PFSK-1 (cell line): ENCODE results near the gene FRMD3.

Source experiments
- FOXP2 ChIP-seq: optimal IDR thresholded peaks from 2 replicates; pipeline ENCODE3; 2011; ENCODE audit warnings: borderline replicate concordance, control low read depth, inconsistent platforms; ENCODE audit not compliant: insufficient read depth; ENCODE audit errors: extremely low read length, extremely low read depth
- POLR2AphosphoS5 ChIP-seq: IDR thresholded peaks from 2 replicates; pipeline ENCODE4 v1.6.1; 2012; ENCODE audit warnings: low read depth, mild to moderate bottlenecking, control low read depth, low read length, moderate library complexity
- REST ChIP-seq, 2 experiments: IDR thresholded peaks; 2 replicates each; pipeline versions ENCODE4 v1.6.1 to v1.8.0; 2011 to 2012; ENCODE audit warnings: low read depth in 2 of 2, low read length in 2 of 2, control low read depth in 1 of 2, inconsistent platforms in 1 of 2, mild to moderate bottlenecking in 1 of 2, moderate library complexity in 1 of 2; ENCODE audit not compliant: insufficient read depth in 1 of 2
- SIN3A ChIP-seq: IDR thresholded peaks from 2 replicates; pipeline ENCODE4 v1.6.1; 2012; ENCODE audit warnings: mild to moderate bottlenecking, low read length, moderate library complexity, borderline replicate concordance; ENCODE audit not compliant: insufficient read depth
- TAF1 ChIP-seq: IDR thresholded peaks from 2 replicates; pipeline ENCODE4 v1.6.1; 2012; ENCODE audit warnings: low read length, control low read depth, borderline replicate concordance; ENCODE audit not compliant: insufficient read depth

FRMD3 gene

DNA sequence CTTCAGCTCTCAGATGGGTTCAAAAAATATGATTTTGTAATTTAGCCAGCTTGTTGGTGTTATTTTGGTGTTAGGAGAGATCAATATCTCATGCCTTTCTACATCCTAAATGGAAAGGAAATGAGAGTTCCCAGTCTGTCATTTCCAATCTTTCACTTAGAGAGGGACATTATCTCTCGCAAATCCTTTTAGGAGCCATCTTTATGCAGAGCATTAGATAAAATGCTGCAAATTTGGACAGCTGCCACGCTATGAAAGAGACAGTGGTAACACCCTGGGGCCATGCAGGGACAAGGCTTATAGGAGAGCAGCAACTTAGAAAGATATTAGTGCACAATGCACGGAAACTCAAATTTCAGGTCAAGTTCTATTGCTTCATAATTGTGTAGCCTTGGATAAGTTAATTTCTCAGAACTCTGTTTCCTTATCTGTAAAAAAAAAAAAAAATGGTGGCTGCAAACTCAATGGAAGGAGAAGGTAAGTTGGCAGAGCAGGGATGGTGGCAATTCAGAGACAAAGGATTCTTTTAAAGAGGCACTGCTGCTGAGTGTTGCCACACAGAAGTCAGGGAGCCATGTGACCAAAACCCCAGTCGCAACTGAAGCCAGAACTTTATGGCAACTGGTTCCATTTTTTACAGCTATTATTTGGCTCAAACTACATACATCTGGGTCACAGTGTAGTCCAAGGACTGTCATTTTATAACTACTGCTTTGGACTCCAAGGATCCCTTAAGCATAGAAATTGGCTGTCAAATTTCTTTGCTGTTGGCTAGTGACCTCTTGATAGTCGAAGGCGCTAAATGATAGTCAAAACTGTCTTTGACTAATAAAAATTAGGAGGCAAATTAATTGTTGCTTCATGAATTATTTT, 210.2 kb downstream of the FRMD3 start:
- TF ChIP-seq FOXP2 (no peak), TAF1 (no peak), REST (IDR thresholded peaks at IDR 0.05; ENCODE audit: insufficient read depth in 1 of 2, low read depth in 2 of 2, low read length in 2 of 2) (no peak), SIN3A (no peak), POLR2AphosphoS5 (no peak)

DNA sequence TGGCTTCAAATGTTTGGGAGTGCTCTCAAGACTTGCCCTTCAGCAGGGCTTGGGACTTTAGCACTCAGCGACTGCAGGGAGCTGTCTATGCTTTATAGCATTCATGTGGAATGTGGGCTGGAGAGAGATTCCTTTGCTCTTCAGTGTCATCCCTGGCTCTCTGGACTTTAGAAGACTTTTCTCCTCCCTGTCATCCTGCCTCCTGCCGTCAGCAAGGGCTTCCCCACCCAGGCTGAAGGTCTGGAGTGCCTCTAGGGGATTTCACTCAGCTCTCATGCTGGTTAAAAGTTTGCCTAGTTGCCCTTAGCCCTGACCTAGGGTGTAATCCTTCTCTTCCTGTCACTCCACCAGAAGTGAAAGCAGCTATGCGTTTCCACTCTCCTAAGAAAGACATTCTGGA, 210.9 kb downstream of the FRMD3 start:
- TF ChIP-seq FOXP2 (no peak), REST (IDR thresholded peaks at IDR 0.05; ENCODE audit: insufficient read depth in 1 of 2, low read depth in 2 of 2, low read length in 2 of 2) (no peak), POLR2AphosphoS5 (no peak), TAF1 (no peak), SIN3A (no peak)

GRCh38 chr9:83323148-83323547, 215.1 kb downstream of the FRMD3 start:
- no peak for TF ChIP-seq POLR2AphosphoS5
- no peak for TF ChIP-seq TAF1
- TF ChIP-seq REST (IDR thresholded peaks at IDR 0.05; ENCODE audit: insufficient read depth in 1 of 2, low read depth in 2 of 2, low read length in 2 of 2): no peak
- TF ChIP-seq SIN3A: no peak
- TF ChIP-seq FOXP2: no peak

GRCh38 chr9:83322438-83322837, 215.8 kb downstream of the FRMD3 start:
- TF ChIP-seq FOXP2 (no peak), SIN3A (no peak), REST (IDR thresholded peaks at IDR 0.05; ENCODE audit: insufficient read depth in 1 of 2, low read depth in 2 of 2, low read length in 2 of 2) (no peak), TAF1 (no peak), POLR2AphosphoS5 (no peak)
